Stimulated activated naive B cell treated with anti-CD40 and anti-IgM and Interleukin-4, amounts not matched to agents 10 μg/mL and 1 μg/mL and 100 μg/mL, for 72 hours (primary cell): ENCODE results near the gene ALPI.
"Not testable (repeated sequence)": the region's sequence is repeated elsewhere in the genome, so short reads cannot be mapped to it uniquely, and the experiment has no call there.

Experiments used
- ATAC-seq, 2 donors: fragments of 150-1000 bp; cut with Tn5 transposase; replicated peaks; 2 replicates each; pipeline ENCODE4 v1.10.0; 2021; ENCODE audit warnings: moderate library complexity in 1 of 2
- DNase-seq: peaks from one replicate; pipeline ENCODE4 v3.0.0; 2021
- H3K27ac Mint-ChIP-seq: one replicate; pipeline ENCODE4 v1.8.0; 2022; ENCODE audit warnings: mild to moderate bottlenecking, mixed read lengths
- H3K27me3 Mint-ChIP-seq, 2 donors: one replicate each; pipeline ENCODE4 v1.8.0; 2022; ENCODE audit warnings: mixed read lengths in 2 of 2
- H3K36me3 Mint-ChIP-seq, 2 donors: one replicate each; pipeline ENCODE4 v1.8.0; 2022; ENCODE audit warnings: mixed read lengths in 2 of 2, mild to moderate bottlenecking in 1 of 2
- H3K4me1 Mint-ChIP-seq, 2 donors: one replicate each; pipeline ENCODE4 v1.8.0; 2022; ENCODE audit warnings: mixed read lengths in 2 of 2, mild to moderate bottlenecking in 1 of 2
- H3K4me3 Mint-ChIP-seq, 2 donors: one replicate each; pipeline ENCODE4 v1.8.0; 2022; ENCODE audit warnings: mild to moderate bottlenecking in 2 of 2, mixed read lengths in 2 of 2, moderate library complexity in 1 of 2
- H3K9me3 Mint-ChIP-seq, 2 donors: one replicate each; pipeline ENCODE4 v1.8.0; 2022; ENCODE audit warnings: mixed read lengths in 2 of 2, mild to moderate bottlenecking in 1 of 2

The ALPI gene

DNA sequence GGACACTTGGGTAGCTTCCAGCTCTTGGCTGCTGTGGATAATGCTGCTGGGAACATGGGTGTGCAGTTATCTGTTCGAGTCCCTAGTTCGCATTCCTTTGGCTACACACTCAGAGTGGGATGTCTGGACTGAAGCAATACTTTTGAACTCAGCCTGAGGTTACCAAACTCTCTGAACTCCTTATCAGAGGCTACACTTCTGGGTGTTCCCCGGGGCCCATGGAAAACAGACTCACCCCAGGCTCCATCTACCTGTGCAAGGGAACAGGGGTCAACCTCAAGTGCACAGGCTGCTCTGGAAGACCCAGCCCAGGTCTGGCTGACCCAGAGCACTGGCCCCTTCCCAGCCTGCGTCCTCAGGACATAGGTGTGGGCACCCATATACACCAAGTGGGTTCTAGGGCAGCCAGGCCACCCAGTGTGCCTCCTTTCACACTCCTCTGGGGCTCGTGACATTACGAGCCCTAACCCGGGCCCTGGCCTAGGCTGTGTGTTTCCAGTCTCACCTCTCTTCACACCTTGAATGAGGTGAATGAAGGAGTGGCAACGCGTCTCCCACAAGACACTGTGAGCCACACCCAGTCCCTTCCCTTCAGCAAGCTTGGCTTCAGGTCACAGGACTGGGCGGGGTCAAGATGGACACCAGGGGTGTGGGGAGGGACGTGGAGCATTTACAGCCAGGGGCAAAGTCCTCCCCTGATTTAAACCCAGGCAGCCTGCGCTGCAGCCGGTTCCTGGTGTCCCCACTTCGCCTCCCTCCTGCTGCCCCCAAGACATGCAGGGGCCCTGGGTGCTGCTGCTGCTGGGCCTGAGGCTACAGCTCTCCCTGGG lies at the start of gene ALPI:
Gene ALPI (plus strand): TSS at position 728 of the 830 bp plus-strand sequence. CDS start 47 bp downstream, at position 775.
- no peak within 1 kb of the TSS for H3K4me3 Mint-ChIP-seq
- no peaks in the 10 kb centered on the region for H3K9me3 Mint-ChIP-seq
- H3K4me1 Mint-ChIP-seq: no peaks in the 10 kb centered on the region
- ATAC-seq (no peak), DNase-seq (no peak)
- H3K36me3 Mint-ChIP-seq: no peaks in the 10 kb centered on the region
- peaks cover 44 to 53% of the 10 kb centered on the region in 2 donors for H3K27me3 Mint-ChIP-seq
- H3K27ac Mint-ChIP-seq: no peak within 1 kb of the TSS

DNA sequence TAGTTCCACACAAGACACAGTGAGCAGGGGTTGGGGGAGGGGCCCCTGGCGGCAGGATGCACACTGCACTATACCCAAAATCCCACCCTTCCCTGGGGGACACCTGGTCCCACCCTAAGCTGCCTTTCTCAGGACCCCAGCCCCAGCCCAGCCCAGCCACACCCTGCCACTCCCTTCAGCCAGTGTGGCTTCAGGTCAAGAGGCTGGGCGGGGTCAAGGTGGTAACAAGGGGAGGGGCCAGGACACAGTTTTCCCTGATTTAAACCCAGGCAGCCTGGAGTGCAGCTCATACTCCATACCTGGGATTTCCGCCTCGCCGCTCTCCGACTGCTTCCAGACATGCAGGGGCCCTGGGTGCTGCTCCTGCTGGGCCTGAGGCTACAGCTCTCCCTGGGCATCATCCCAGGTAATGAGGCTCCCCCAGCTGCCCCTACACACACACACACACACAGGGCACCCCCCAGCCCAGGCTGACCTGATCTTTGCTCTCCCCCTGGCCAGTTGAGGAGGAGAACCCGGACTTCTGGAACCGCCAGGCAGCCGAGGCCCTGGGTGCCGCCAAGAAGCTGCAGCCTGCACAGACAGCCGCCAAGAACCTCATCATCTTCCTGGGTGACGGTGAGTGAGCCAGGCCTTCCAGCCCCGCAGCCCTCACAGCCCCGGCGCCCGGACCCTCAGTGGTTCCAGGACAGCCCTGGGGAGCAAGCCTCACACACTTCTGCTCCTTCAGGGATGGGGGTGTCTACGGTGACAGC lies 49.2 kb upstream of the ALPI start, which contains the start of gene ALPG:
Gene ALPG (plus strand): TSS at position 289 of the 755 bp plus-strand sequence. CDS start 51 bp downstream, at position 340.
- DNase-seq (no peak), ATAC-seq (no peak)
- H3K4me3 Mint-ChIP-seq: no peak within 1 kb of the TSS
- H3K9me3 Mint-ChIP-seq: no peaks in the 10 kb centered on the region
- no peak within 1 kb of the TSS for H3K27ac Mint-ChIP-seq
- peaks cover 4 to 21% of the 10 kb centered on the region in 2 donors for H3K27me3 Mint-ChIP-seq
- peaks cover under 1 to 3% of the 10 kb centered on the region in 2 donors for H3K4me1 Mint-ChIP-seq
- no peaks in the 10 kb centered on the region for H3K36me3 Mint-ChIP-seq

DNA sequence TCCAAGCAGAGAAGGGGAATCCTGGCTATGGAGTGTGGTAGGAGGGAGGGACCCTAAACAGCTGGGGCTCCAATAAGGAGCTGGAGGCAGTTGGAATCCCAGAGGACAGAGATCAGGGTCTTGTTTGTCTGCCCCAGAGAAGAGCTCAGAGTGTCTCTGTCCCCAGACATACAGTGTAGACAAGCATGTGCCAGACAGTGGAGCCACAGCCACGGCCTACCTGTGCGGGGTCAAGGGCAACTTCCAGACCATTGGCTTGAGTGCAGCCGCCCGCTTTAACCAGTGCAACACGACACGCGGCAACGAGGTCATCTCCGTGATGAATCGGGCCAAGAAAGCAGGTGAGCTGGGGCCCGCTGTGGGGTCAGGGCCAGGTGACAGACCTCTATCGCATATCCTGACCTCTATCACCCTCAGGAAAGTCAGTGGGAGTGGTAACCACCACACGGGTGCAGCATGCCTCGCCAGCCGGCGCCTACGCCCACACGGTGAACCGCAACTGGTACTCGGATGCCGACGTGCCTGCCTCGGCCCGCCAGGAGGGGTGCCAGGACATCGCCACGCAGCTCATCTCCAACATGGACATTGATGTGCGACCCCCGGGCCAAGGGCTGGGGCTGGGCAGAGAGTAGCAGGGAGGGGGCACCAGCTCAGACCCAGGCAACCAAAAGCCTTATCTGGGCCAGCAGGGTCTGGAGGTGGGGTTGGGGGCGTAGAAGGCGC lies 48.4 kb upstream of the ALPI start:
- not testable (repeated sequence) for H3K36me3 Mint-ChIP-seq
- peak overlapping the region; percentile 33 for H3K27ac Mint-ChIP-seq

DNA sequence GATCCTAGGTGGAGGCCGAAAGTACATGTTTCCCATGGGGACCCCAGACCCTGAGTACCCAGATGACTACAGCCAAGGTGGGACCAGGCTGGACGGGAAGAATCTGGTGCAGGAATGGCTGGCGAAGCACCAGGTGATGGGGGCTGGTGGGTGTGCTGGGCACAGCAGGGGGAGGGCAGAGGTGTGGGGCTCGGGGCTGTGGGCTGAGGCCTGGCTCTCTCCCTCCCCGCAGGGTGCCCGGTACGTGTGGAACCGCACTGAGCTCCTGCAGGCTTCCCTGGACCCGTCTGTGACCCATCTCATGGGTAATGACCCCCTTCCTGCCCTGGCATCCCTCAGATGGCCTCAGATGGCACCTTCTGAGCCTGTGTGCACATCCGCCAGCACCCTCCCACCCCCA lies 47.7 kb upstream of the ALPI start:
- not testable (repeated sequence) for DNase-seq

More for the DNA sequence above, 48.4 kb upstream of the ALPI start:
- H3K4me3 Mint-ChIP-seq, ATAC-seq, DNase-seq, H3K9me3 Mint-ChIP-seq, H3K4me1 Mint-ChIP-seq: not testable (repeated sequence)
- peaks cover 4 to 21% of the 10 kb centered on the region in 2 donors for H3K27me3 Mint-ChIP-seq

DNA sequence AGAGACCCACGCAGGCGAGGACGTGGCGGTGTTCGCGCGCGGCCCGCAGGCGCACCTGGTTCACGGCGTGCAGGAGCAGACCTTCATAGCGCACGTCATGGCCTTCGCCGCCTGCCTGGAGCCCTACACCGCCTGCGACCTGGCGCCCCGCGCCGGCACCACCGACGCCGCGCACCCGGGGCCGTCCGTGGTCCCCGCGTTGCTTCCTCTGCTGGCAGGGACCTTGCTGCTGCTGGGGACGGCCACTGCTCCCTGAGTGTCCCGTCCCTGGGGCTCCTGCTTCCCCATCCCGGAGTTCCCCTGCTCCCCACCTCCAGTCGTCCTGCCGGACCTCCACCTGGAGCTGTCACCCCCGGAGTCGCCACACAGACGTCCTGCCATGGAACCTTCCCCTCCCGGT lies 46.3 kb upstream of the ALPI start:
- ATAC-seq: peak in 1 of 2 donors; percentile 43
- DNase-seq: not testable (repeated sequence)

More for the DNA sequence above, 47.7 kb upstream of the ALPI start:
- H3K9me3 Mint-ChIP-seq, ATAC-seq, H3K27ac Mint-ChIP-seq, H3K4me3 Mint-ChIP-seq, H3K36me3 Mint-ChIP-seq: not testable (repeated sequence)
- Mint-ChIP-seq H3K4me1 (peaks cover 10 to 16% of the 10 kb centered on the region in 2 donors), H3K27me3 (peaks cover 4 to 21% of the 10 kb centered on the region in 2 donors)

DNA sequence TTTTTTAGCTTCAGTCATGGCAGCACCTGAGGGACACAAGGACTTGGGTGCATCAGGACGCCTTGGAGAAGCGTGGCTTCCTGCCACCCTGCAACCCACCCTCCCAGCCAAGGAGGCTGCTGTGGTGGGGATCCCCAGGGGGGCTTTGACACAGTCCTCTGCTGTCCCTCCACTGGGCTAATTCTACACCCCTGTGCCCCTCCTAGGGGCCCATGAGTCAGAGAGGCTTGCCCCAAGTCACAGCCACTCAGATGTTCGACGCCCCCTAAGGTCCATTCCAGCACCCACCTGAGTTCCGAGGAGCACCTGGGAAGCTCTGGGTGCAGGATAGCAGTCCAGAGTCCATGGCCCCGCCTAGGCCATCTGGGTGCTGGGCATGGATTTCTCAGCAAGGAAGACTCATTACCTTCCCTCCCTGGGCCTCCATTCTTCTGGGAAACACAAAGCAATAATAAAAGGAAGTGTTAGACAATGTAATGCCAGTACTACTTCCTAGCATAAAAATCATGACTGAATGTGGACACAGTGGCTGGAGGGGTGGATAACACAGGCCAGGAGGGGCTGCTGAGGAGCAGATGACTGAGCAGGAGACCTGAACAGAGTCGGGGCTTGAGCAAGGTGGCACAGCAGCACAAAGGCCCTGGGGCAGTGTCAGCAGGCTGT lies 45.6 kb upstream of the ALPI start:
- no peak overlapping the region for H3K4me3 Mint-ChIP-seq
- H3K9me3 Mint-ChIP-seq: no peaks in the 10 kb centered on the region
- H3K27me3 Mint-ChIP-seq: peaks cover 10 to 34% of the 10 kb centered on the region in 2 donors
- no peak for ATAC-seq
- no peak overlapping the region for H3K27ac Mint-ChIP-seq
- peaks cover 11 to 24% of the 10 kb centered on the region in 2 donors for H3K4me1 Mint-ChIP-seq
- DNase-seq: no peak
- no peaks in the 10 kb centered on the region for H3K36me3 Mint-ChIP-seq

More for the DNA sequence above, 46.3 kb upstream of the ALPI start:
- peaks cover 13 to 24% of the 10 kb centered on the region in 2 donors for H3K4me1 Mint-ChIP-seq
- not testable (repeated sequence) for H3K27ac Mint-ChIP-seq, H3K9me3 Mint-ChIP-seq, H3K36me3 Mint-ChIP-seq, H3K4me3 Mint-ChIP-seq
- peaks cover 4 to 32% of the 10 kb centered on the region in 2 donors for H3K27me3 Mint-ChIP-seq

DNA sequence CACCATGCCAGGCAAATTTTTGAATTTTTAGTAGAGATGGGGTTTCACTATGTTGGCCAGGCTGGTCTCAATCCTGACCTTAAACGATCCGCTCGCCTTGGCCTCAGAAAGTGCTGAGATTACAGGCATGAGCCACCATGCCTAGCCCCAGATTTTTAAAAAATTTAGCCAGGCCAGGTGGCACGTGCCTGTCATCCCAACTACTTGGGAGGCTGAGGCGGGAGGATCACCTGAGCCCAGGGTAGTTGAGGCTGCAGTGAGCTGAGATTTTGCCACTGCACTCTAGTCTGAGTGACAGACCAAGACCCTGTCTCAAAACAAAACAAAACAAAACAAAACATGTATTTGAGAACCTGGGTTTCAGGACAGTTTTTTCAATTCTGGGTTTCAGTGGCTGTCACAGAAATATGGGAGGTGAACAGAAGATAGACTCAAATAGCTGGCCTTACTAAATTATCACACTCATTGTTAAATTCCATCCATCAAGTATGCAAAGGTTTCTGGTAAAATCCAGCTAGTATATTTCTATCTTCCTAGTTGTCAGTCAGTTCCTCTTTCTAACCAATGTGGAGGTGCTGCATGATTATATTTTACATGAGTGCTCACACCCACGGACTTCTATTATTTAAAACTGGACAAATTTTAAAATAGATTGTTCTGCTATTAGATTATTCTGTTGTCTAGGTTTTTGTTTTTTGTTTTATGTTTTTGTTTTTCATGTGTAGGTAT lies 43.9 kb upstream of the ALPI start:
- Mint-ChIP-seq H3K27me3 (peaks cover 23 to 50% of the 10 kb centered on the region in 2 donors), H3K36me3 (no peaks in the 10 kb centered on the region), H3K9me3 (no peaks in the 10 kb centered on the region), H3K4me3 (no peak overlapping the region), H3K4me1 (peaks cover 11 to 24% of the 10 kb centered on the region in 2 donors), H3K27ac (no peak overlapping the region)
- DNase-seq: no peak
- peak; percentile 57 to 64 for ATAC-seq

DNA sequence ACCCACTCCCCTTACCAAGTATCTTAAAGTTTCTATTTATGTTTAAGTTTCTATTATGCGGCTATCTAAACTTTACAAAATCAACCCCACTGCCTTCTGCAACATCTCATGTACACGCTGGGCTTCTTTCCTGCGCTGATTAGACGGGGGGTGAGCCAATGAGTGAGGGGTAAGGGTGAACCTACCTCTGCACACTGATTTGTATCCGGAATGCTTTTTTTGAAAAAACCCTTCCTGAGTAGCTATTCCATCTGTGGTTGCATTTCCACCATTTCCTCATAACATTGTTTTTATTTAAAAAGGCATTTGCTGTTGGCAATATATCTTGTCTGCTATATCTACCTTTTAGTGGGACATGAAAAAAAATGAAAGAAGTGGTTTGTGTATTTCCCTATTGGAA lies 43.0 kb upstream of the ALPI start:
- DNase-seq: no peak
- Mint-ChIP-seq H3K4me3 (no peak overlapping the region), H3K36me3 (no peaks in the 10 kb centered on the region), H3K4me1 (peaks cover 11 to 24% of the 10 kb centered on the region in 2 donors), H3K27me3 (peaks cover 25 to 54% of the 10 kb centered on the region in 2 donors), H3K27ac (no peak overlapping the region), H3K9me3 (no peaks in the 10 kb centered on the region)
- peak; percentile 27 to 33 for ATAC-seq

DNA sequence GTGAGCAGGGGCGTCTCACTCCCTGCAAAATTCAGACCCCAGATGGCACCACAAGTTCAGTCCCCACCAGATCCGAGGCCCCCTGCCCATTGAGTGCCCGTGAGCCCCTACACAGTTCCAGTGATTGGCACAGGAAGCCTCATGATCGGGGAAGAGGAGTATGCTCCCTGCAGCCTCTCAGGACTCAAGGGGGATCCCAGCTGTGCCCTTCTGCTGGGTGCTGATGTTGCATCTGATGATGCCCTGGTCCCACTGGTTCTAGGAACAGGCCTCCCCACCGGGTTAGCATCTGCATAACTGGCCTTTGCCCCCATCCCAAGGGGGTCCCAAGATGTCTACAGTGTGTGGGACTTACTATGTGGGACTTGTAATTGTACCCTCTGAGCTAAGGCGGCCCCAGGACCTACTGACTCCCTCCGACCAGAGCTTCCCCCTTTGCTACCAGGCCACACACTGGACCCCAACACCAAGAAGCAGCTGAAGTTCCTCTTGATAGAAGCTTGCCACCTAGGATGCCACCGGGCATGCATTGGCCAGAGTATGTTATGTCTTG lies 40.7 kb upstream of the ALPI start:
- DNase-seq (no peak), ATAC-seq (no peak)
- Mint-ChIP-seq H3K4me3 (no peak overlapping the region), H3K36me3 (no peaks in the 10 kb centered on the region), H3K27ac (no peak overlapping the region), H3K9me3 (no peaks in the 10 kb centered on the region), H3K27me3 (peaks cover 37 to 71% of the 10 kb centered on the region in 2 donors), H3K4me1 (peaks cover 21 to 44% of the 10 kb centered on the region in 2 donors)

DNA sequence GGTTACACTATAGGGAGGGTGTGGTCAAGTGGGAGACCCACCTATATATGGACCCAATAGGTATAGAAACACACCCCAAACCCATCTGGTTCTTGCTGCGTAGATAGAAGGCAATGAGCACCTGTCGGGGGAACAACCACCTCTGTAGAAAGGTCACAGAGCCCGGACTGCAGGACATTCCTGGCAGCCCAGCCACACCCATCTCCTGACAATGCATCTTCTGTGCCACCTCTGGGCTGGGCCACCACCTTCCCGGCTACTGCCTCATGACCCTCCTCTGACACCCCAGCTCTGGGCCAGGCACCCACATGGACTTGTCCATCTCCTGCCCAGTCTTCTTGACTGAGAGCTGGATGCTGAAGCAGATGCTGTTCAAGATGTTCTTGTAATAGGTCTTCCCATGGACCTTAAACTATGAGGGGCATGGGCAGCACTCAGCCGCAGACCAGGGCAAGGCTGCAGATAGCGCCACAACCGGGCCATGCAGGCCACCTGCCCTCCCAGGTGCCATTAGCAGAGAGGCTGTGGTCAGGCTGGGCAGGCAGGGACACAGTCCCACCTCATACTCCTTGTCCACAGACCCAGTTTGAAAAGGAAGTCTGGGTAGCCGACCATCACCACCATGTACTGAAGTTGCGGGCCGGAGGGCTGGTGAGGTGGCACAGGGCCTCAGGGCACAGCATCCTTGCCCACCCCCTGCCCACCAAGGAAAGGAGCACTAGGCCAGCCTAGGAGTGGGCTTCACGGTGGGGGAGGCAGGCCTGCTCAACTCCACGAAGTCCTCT lies 40.0 kb upstream of the ALPI start:
- DNase-seq: no peak
- Mint-ChIP-seq H3K27me3 (peaks cover 41 to 71% of the 10 kb centered on the region in 2 donors), H3K9me3 (no peaks in the 10 kb centered on the region), H3K4me1 (peaks cover 23 to 51% of the 10 kb centered on the region in 2 donors), H3K36me3 (no peaks in the 10 kb centered on the region), H3K4me3 (no peak overlapping the region), H3K27ac (no peak overlapping the region)
- ATAC-seq: no peak

DNA sequence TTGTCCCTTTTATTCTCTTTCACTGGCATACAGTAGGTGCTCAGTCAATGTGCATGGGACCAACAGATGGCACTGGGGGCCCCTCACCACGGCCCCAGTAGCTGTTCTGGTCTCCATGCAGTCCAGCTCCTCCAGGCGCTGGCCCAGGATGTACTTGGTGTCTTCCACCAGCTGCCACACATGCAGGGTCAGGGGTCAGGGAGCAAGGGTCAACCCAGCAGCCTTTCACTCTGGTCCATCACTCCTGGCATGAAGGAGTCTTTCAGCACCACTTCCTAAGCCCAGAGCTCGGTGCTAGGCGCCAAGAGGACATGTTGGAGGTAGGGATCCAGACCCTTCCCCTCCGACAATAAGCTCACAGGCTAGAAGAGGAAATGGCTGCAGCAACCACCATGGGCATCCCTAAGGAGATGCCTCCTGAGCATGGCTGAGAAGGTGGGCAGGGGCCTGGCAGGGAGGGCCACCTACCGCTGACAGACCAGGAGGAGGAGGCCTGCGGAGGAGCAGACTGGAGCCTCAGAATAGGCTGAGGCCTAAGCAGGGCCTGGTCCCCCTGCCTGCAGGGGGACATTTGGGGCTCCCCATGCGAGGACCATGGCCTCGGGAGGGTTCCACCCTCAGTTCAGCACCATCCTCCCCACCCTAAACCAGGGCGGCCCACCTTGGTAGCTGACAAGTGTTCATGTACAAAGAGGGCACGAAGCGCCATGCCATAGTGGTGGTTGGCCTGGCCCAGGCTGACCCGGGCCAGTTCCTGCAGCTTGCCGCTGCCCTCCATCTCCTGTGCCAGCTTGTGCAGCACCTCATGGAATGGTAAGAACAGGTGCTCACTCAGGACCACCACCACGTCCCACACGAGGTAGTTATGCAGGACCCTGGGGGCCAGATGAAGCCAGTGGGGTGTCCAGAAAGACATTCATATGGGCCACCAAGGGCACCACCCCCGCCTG lies 39.2 kb upstream of the ALPI start:
- Mint-ChIP-seq H3K9me3 (peaks cover 0 to 1% of the 10 kb centered on the region in 2 donors), H3K4me3 (no peak overlapping the region), H3K4me1 (peaks cover 25 to 53% of the 10 kb centered on the region in 2 donors), H3K27me3 (peaks cover 47 to 77% of the 10 kb centered on the region in 2 donors), H3K36me3 (peaks cover 0 to 1% of the 10 kb centered on the region in 2 donors), H3K27ac (no peak overlapping the region)
- no peak for DNase-seq
- no peak for ATAC-seq
